GM12878 (cell line): ENCODE data around the gene CDYL2. TPM values are rescaled to one million over a fixed set of nuclear protein-coding genes. Genes with fewer than 3 reads are reported as not detected.
A peak's percentile ranks its signal among the peaks of the same experiment; 100 is the strongest.

ENCODE experiments used
- ATAC-seq: fragments of 200-7000 bp; cut with Tn5 transposase; 3 replicates; pipeline ENCODE4 v1.9.1; 2020; ENCODE audit warnings: mild to moderate bottlenecking, moderate library complexity
- BruUV-seq: library from RNA; stranded (reverse); fragments of 400-500 nt; replicated peaks from 2 replicates; lab custom pipeline; 2021; lab: Mats Ljungman, UMichigan
- CTCF ChIA-PET: fragments of 300-600 bp; sonication (Branson Sonifier 250); formaldehyde crosslinking; extraction: SDS; loops from one replicate; lab custom pipeline; 2021; ENCODE audit warnings: inconsistent platforms; lab: Yijun Ruan, JAX
- POLR2A ChIA-PET: fragments of 350-600 bp; formaldehyde crosslinking; extraction: SDS; loops from one replicate; lab custom pipeline; 2021; ENCODE audit warnings: inconsistent platforms; lab: Charles Lee
- RAD21 ChIA-PET: fragments of 300-600 bp; sonication (Branson Sonifier 250); formaldehyde crosslinking; loops from one replicate; lab custom pipeline; 2023; ENCODE audit warnings: antibody characterized with exemption; ENCODE audit not compliant: unreplicated experiment; lab: Charles Lee
- SMC1A ChIA-PET: fragments of 300-600 bp; sonication (Branson Sonifier 250); formaldehyde crosslinking; loops from one replicate; lab custom pipeline; 2023; ENCODE audit not compliant: unreplicated experiment, uncharacterized antibody; lab: Charles Lee
- DNase-seq: peaks from one replicate; pipeline ENCODE4 v3.0.0-alpha.2; 2011; ENCODE audit warnings: low read depth, low spot score
- FAIRE-seq: peaks from 3 replicates; lab custom pipeline; 2011; peaks lifted over from hg19 to GRCh38; lab: Jason Lieb, UNC
- H2AFZ ChIP-seq: 2 replicates; pipeline ENCODE4 v1.6.0; 2011; ENCODE audit warnings: low read depth, low read length, control low read depth; ENCODE audit not compliant: control insufficient read depth
- H3K27ac ChIP-seq: 2 replicates; pipeline ENCODE4 v1.5.1; 2011; ENCODE audit warnings: control low read depth; ENCODE audit not compliant: control insufficient read depth, insufficient read depth
- H3K27me3 ChIP-seq, 2 experiments: replicated peaks in 1 of 2; 2 replicates each; pipeline versions ENCODE4 v1.6.0 to v1.6.1; 2011; ENCODE audit warnings: low read length in 1 of 2; ENCODE audit not compliant: control insufficient read depth in 2 of 2, insufficient read depth in 2 of 2
- H3K36me3 ChIP-seq, 2 experiments: 2 replicates each; pipeline ENCODE4 v1.5.1; 2011; ENCODE audit warnings: low read length in 1 of 2; ENCODE audit not compliant: control insufficient read depth in 2 of 2, insufficient read depth in 2 of 2
- H3K4me1 ChIP-seq: 2 replicates; pipeline ENCODE4 v1.6.1; 2011; ENCODE audit warnings: mild to moderate bottlenecking, low read length, moderate library complexity, mixed read lengths; ENCODE audit not compliant: control insufficient read depth, insufficient read depth
- H3K4me2 ChIP-seq: 2 replicates; pipeline ENCODE4 v1.6.0; 2011; ENCODE audit warnings: control low read depth; ENCODE audit not compliant: control insufficient read depth, insufficient read depth
- H3K4me3 ChIP-seq: fragments of 200-600 bp; sonication (generic); 2 replicates; pipeline ENCODE4 v1.5.1; 2016
- H3K79me2 ChIP-seq: 2 replicates; pipeline ENCODE4 v1.6.0; 2011; ENCODE audit warnings: low read length; ENCODE audit not compliant: control insufficient read depth, insufficient read depth
- H3K9ac ChIP-seq: 2 replicates; pipeline ENCODE4 v1.8.0; 2011; ENCODE audit warnings: low read length, control low read depth, mixed read lengths; ENCODE audit not compliant: control insufficient read depth, insufficient read depth
- H3K9me3 ChIP-seq: replicated peaks from 3 replicates; pipeline ENCODE4 v1.5.1; 2011; ENCODE audit warnings: mild to moderate bottlenecking, low read length; ENCODE audit not compliant: control insufficient read depth, insufficient read depth
- H4K20me1 ChIP-seq: 2 replicates; pipeline ENCODE4 v1.6.0; 2011; ENCODE audit not compliant: control insufficient read depth, insufficient read depth
- BCL11A ChIP-seq: IDR thresholded peaks from 2 replicates; pipeline ENCODE4 v1.6.1; 2011; ENCODE audit warnings: low read depth, low read length
- BHLHE40 ChIP-seq, 2 experiments: fragments of 450-650 bp in 1 of 2; IDR thresholded peaks; 2 replicates each; pipeline ENCODE4 v1.6.1; 2011 to 2017; ENCODE audit warnings: low read depth in 2 of 2, borderline replicate concordance in 1 of 2, improper control_type of control experiment in 1 of 2, low read length in 1 of 2, mild to moderate bottlenecking in 1 of 2
- EED ChIP-seq: sonication (generic); IDR thresholded peaks from 2 replicates; pipeline ENCODE4 v1.6.1; 2016; ENCODE audit warnings: antibody characterized with exemption, low read depth
- FOXK2 ChIP-seq: fragments of 450-650 bp; IDR thresholded peaks from 2 replicates; pipeline ENCODE4 v1.6.1; 2017; ENCODE audit warnings: mild to moderate bottlenecking, moderate library complexity
- GABPA ChIP-seq: IDR thresholded peaks from 2 replicates; pipeline ENCODE4 v1.6.1; 2014; ENCODE audit warnings: antibody characterized with exemption, low read depth, mild to moderate bottlenecking, inconsistent platforms
- IKZF2 ChIP-seq, 2 experiments: fragments of 450-650 bp; IDR thresholded peaks; 2 replicates each; pipeline ENCODE4 v1.6.1; 2017; ENCODE audit warnings: mild to moderate bottlenecking in 2 of 2, moderate library complexity in 2 of 2
- IRF4 ChIP-seq: IDR thresholded peaks from 2 replicates; pipeline ENCODE4 v1.6.1; 2011; ENCODE audit warnings: low read depth, low read length
- KLF5 ChIP-seq: fragments of 450-650 bp; IDR thresholded peaks from 2 replicates; pipeline ENCODE4 v1.6.1; 2014; ENCODE audit warnings: mild to moderate bottlenecking; ENCODE audit not compliant: partially characterized antibody
- MYB ChIP-seq: fragments of 150-350 bp; IDR thresholded peaks from 2 replicates; pipeline ENCODE4 v1.6.1; 2014; ENCODE audit warnings: mild to moderate bottlenecking, low read depth, low read length, borderline replicate concordance
- NFIC ChIP-seq: IDR thresholded peaks from 2 replicates; pipeline ENCODE4 v1.6.1; 2012; ENCODE audit warnings: low read depth, mild to moderate bottlenecking, inconsistent platforms, low read length, moderate library complexity
- RCOR1 ChIP-seq: conservative IDR thresholded peaks from 2 replicates; pipeline ENCODE4 v1.6.1; 2012; ENCODE audit warnings: low read depth, low read length, improper control_type of control experiment
- RUNX3 ChIP-seq: IDR thresholded peaks from 2 replicates; pipeline ENCODE4 v1.6.1; 2012; ENCODE audit warnings: low read length, inconsistent platforms
- SIN3A ChIP-seq: IDR thresholded peaks from 2 replicates; pipeline ENCODE4 v1.6.1; 2012; ENCODE audit warnings: low read depth, low read length, improper control_type of control experiment
- SKIL ChIP-seq: fragments of 450-650 bp; IDR thresholded peaks from 2 replicates; pipeline ENCODE4 v1.6.1; 2017; ENCODE audit warnings: mild to moderate bottlenecking, low read depth, inconsistent platforms; ENCODE audit not compliant: poor library complexity, severe bottlenecking
- ZBTB33 ChIP-seq: fragments of 450-650 bp; IDR thresholded peaks from 2 replicates; pipeline ENCODE4 v1.6.1; 2017; ENCODE audit warnings: mild to moderate bottlenecking
- ZNF384 ChIP-seq: IDR thresholded peaks from 2 replicates; pipeline ENCODE4 v1.6.1; 2012; ENCODE audit warnings: low read depth, mild to moderate bottlenecking, low read length, improper control_type of control experiment, borderline replicate concordance
- ZNF687 ChIP-seq: fragments of 450-650 bp; IDR thresholded peaks from 2 replicates; pipeline ENCODE4 v1.6.1; 2017; ENCODE audit warnings: mild to moderate bottlenecking, moderate library complexity
- WGBS: methylation state at CpG from one replicate; pipeline ENCODE4 v1.1.6; 2016; ENCODE audit warnings: low lambda C conversion rate; ENCODE audit not compliant: insufficient replicate concordance, insufficient coverage; ENCODE audit errors: missing lambda C conversion rate; 5-methylcytosine and 5-hydroxymethylcytosine counted together
- in situ Hi-C: fragments of 300-500 bp; cut with MboI; formaldehyde crosslinking; loops from 9 replicates; pipeline ENCODE4 v1.14.3; 2018; ENCODE audit warnings: mixed read lengths
- intact Hi-C: fragments of 100-400 bp; cut with micrococcal nuclease; formaldehyde crosslinking; loops from one replicate; pipeline ENCODE4 v1.14.2; 2022; ENCODE audit not compliant: unreplicated experiment
- polyA plus RNA-seq, 11 experiments: library from polyadenylated mRNA; depleted of rRNA in 4 of 11; unstranded in 6 of 11; stranded (reverse) in 5 of 11; fragments of >200 nt; fragmentation: Nextera tagmentation in 4 of 11; fragmentation: Illumina TruSeq in 1 of 11; extraction: Ambion mirVana in 4 of 11; extraction: Trizol in 1 of 11; gene quantifications; 1 replicate in 1 of 11; 2 replicates in 10 of 11; pipeline versions ENCODE4 v1.2.1 to v1.2.3, GENCODE V29; 2011 to 2016; ENCODE audit warnings: inconsistent platforms in 2 of 11, missing spikeins in 2 of 11, low read depth in 1 of 11
- total RNA-seq, 4 experiments: library from RNA; depleted of rRNA in 3 of 4; stranded (reverse); fragments of >200 nt in 3 of 4; fragmentation: Illumina TruSeq in 1 of 4; extraction: Trizol in 1 of 4; gene quantifications; 2 replicates each; pipeline versions ENCODE4 v1.2.1 to v1.2.3, GENCODE V29; 2013 to 2021

Gene CDYL2
- total and polyA plus RNA-seq, 10 of the 15 experiments (the other 5 are each of a cell fraction or from before 2014, with no cell fraction given) = 0.27 to 22.9 (median 3.9) TPM

GRCh38 chr16:80656711-80657150 is 147.7 kb downstream of the CDYL2 start:
- intact Hi-C loops = no loop called here
- no TSS peak for BruUV-seq
- peak overlapping the region; percentile 71 for H3K4me2 ChIP-seq
- H3K9me3 ChIP-seq = peaks cover 3% of the 10 kb centered on the region; the same call in 2 of the 3 replicates
- CTCF ChIA-PET = interaction anchor here (1.0 to 1.9 kb wide), 2 partner anchors 130 to 170 kb away, joined by 3 to 5 read pairs; no protein-coding TSS in a partner anchor
- in situ Hi-C loops = no loop called here
- H3K4me3 ChIP-seq = peak overlapping the region; percentile 36; the same call in 1 of the 2 replicates
- H3K36me3 ChIP-seq = no peaks in the 10 kb centered on the region
- DNase-seq (peak; percentile 39), FAIRE-seq (peak; percentile 66), ATAC-seq (peak; percentile 82)
- SMC1A ChIA-PET = interaction anchor here (0.6 to 1.1 kb wide), 3 partner anchors 18 to 170 kb away, joined by 3 read pairs; no protein-coding TSS in a partner anchor
- WGBS = under 1% methylated on average over 8 of the region's 8 CpGs
- H4K20me1 ChIP-seq = no peaks in the 10 kb centered on the region
- POLR2A ChIA-PET = no interaction called here
- peak overlapping the region; percentile 95 for H2AFZ ChIP-seq
- RAD21 ChIA-PET = interaction anchor here (1.7 kb wide), 1 partner anchor 19 kb away, joined by 5 read pairs; no protein-coding TSS in a partner anchor
- peaks cover 14% of the 10 kb centered on the region for H3K4me1 ChIP-seq
- H3K79me2 ChIP-seq = no peaks in the 10 kb centered on the region
- peak overlapping the region; percentile 36 for H3K9ac ChIP-seq
- peak overlapping the region; percentile 78 for H3K27ac ChIP-seq
- no peaks in the 10 kb centered on the region for H3K27me3 ChIP-seq
- TF ChIP-seq KLF5 (no peak), NFIC (peak; percentile 67), GABPA (no peak), IKZF2 (IDR thresholded peaks at IDR 0.05) (peak in 1 of 2 experiments; percentile 38; a peak in 1 of 4 replicates), IRF4 (no peak), ZNF687 (no peak), ZNF384 (no peak), SIN3A (no peak), RUNX3 (peak; percentile 39; the same call in 1 of the 2 replicates), BCL11A (no peak), MYB (no peak), FOXK2 (0 out of 2 replicates have a peak, but pooled peaks have one; percentile 10), EED (peak; percentile 60; the same call in 1 of the 2 replicates), RCOR1 (no peak), ZBTB33 (no peak), BHLHE40 (IDR thresholded peaks at IDR 0.05; ENCODE audit: borderline replicate concordance in 1 of 2, low read depth in 2 of 2, low read length in 1 of 2) (no peak), SKIL (no peak)
